NT2/D1 (cell line): ENCODE data around the gene MEX3A.
"Not testable (repeated sequence)": the region's sequence is repeated elsewhere in the genome, so short reads cannot be mapped to it uniquely, and the experiment has no call there.

Source experiments
- DNase-seq: peaks from one replicate; pipeline ENCODE4 v3.0.0-alpha.2; 2011; ENCODE audit warnings: low read depth, low spot score
- H3K27me3 ChIP-seq: 2 replicates; pipeline ENCODE4 v1.6.0; 2011; ENCODE audit warnings: mild to moderate bottlenecking; ENCODE audit not compliant: insufficient read length, insufficient read depth
- H3K36me3 ChIP-seq: 2 replicates; pipeline ENCODE4 v1.6.1; 2011; ENCODE audit warnings: mild to moderate bottlenecking, low read length, mixed read lengths; ENCODE audit not compliant: insufficient read depth, insufficient read length
- H3K4me1 ChIP-seq: 2 replicates; pipeline ENCODE4 v1.5.1; 2011; ENCODE audit not compliant: insufficient read depth, insufficient read length
- H3K4me3 ChIP-seq: 2 replicates; pipeline ENCODE4 v1.5.1; 2011; ENCODE audit warnings: low read depth; ENCODE audit not compliant: insufficient read length
- H3K9ac ChIP-seq: 2 replicates; pipeline ENCODE4 v1.6.0; 2011; ENCODE audit warnings: low read depth; ENCODE audit not compliant: insufficient read length
- H3K9me3 ChIP-seq: 2 replicates; pipeline ENCODE4 v1.5.1; 2011; ENCODE audit warnings: mild to moderate bottlenecking, low read length; ENCODE audit not compliant: insufficient read depth
- SUZ12 ChIP-seq: IDR thresholded peaks from 2 replicates; pipeline ENCODE4 v1.6.1; 2011; ENCODE audit not compliant: insufficient read length, insufficient read depth; ENCODE audit errors: extremely low read depth
- YY1 ChIP-seq: IDR thresholded peaks from 2 replicates; pipeline ENCODE4 v1.6.1; 2011; ENCODE audit not compliant: insufficient read length, insufficient read depth
- ZNF274 ChIP-seq: IDR thresholded peaks from 2 replicates; pipeline ENCODE4 v1.6.1; 2011; ENCODE audit warnings: mild to moderate bottlenecking, low read depth, low read length

MEX3A gene

GRCh38 chr1:156126043-156126629, 43.9 kb upstream of the MEX3A start:
- Histone ChIP-seq H3K36me3 (peaks cover 45% of the 10 kb centered on the region), H3K27me3 (no peaks in the 10 kb centered on the region), H3K4me1 (peaks cover 66% of the 10 kb centered on the region), H3K9ac (peak overlapping the region; percentile 37), H3K4me3 (no peak overlapping the region), H3K9me3 (no peaks in the 10 kb centered on the region)
- TF ChIP-seq YY1 (no peak), ZNF274 (no peak), SUZ12 (no peak)
- DNase-seq: no peak

- H3K9ac ChIP-seq, H3K4me3 ChIP-seq, H3K27me3 ChIP-seq: not testable (repeated sequence)
Observed at GRCh38 chr1:156125544-156125943, 43.3 kb upstream of the MEX3A start.

GRCh38 chr1:156124557-156125483, 42.6 kb upstream of the MEX3A start:
- TF ChIP-seq ZNF274: no peak
- TF ChIP-seq YY1: no peak
- TF ChIP-seq SUZ12: no peak
- no peak for DNase-seq
- Histone ChIP-seq H3K4me3 (no peak overlapping the region), H3K27me3 (no peaks in the 10 kb centered on the region), H3K9ac (peak overlapping the region; percentile 38), H3K4me1 (peaks cover 71% of the 10 kb centered on the region), H3K9me3 (no peaks in the 10 kb centered on the region), H3K36me3 (peaks cover 52% of the 10 kb centered on the region)

More at GRCh38 chr1:156125544-156125943, 43.3 kb upstream of the MEX3A start:
- H3K9me3 ChIP-seq, DNase-seq: not testable (repeated sequence)
- Histone ChIP-seq H3K36me3 (peaks cover 47% of the 10 kb centered on the region), H3K4me1 (peaks cover 68% of the 10 kb centered on the region)

- H3K9ac ChIP-seq: peak overlapping the region; percentile 58
- peaks cover 55% of the 10 kb centered on the region for H3K36me3 ChIP-seq
- no peaks in the 10 kb centered on the region for H3K27me3 ChIP-seq
- H3K4me3 ChIP-seq: no peak overlapping the region
- DNase-seq: peak; percentile 95
- H3K4me1 ChIP-seq: peaks cover 63% of the 10 kb centered on the region
- H3K9me3 ChIP-seq: no peaks in the 10 kb centered on the region
- TF ChIP-seq ZNF274: no peak
Observed at GRCh38 chr1:156123356-156124196, 41.3 kb upstream of the MEX3A start.

GRCh38 chr1:156122519-156123355, 40.5 kb upstream of the MEX3A start:
- H3K9ac ChIP-seq: peak overlapping the region; percentile 58
- H3K36me3 ChIP-seq: peaks cover 56% of the 10 kb centered on the region
- peaks cover 61% of the 10 kb centered on the region for H3K4me1 ChIP-seq
- H3K27me3 ChIP-seq: no peaks in the 10 kb centered on the region
- H3K4me3 ChIP-seq: no peak overlapping the region
- DNase-seq: no peak
- no peak for TF ChIP-seq YY1
- no peak for TF ChIP-seq SUZ12
- no peak for TF ChIP-seq ZNF274
- no peaks in the 10 kb centered on the region for H3K9me3 ChIP-seq

- no peak for DNase-seq
- Histone ChIP-seq H3K9ac (peak overlapping the region; percentile 58), H3K4me1 (peaks cover 60% of the 10 kb centered on the region), H3K36me3 (peaks cover 58% of the 10 kb centered on the region), H3K27me3 (no peaks in the 10 kb centered on the region), H3K4me3 (no peak overlapping the region), H3K9me3 (no peaks in the 10 kb centered on the region)
- TF ChIP-seq SUZ12 (no peak), YY1 (no peak), ZNF274 (no peak)
Observed at GRCh38 chr1:156122086-156122485, 39.8 kb upstream of the MEX3A start.
